ENCODE results near the gene SORBS1.

DNA sequence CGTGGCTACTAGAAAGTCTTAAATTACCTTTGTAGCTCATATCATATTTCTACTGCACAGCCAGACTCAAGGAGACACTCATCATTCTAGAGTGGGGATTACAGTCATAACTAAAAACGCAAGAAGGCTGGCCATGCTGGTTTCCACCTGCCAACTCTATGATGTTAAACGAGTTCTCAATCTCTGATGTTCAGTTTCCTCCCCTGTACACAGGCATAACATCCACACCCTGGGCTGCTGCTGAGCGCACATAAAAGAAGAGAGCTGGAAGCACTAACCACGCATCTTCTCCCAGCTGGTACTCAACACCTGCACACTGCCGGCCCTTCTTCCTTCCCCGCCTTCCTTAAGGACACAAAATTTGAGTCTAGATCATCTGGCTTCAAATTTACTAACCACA is 60.5 kb downstream of the SORBS1 start:
- TF ChIP-seq ZNF124 (CRISPR knock-in tag; IDR thresholded peaks at IDR 0.05) = no peak
- no peak for TF ChIP-seq ELK1 (CRISPR knock-in tag; IDR thresholded peaks at IDR 0.05)
- no peak for TF ChIP-seq EP300 (IDR thresholded peaks at IDR 0.05; ENCODE audit: low read length)
- no peak for TF ChIP-seq EZH2 (IDR thresholded peaks at IDR 0.05; ENCODE audit: borderline replicate concordance, low read depth, low read length)
- TF ChIP-seq CTCF (IDR thresholded peaks at IDR 0.05 in 2 of 3, conservative IDR thresholded peaks at IDR 0.05 in 1 of 3; ENCODE audit: insufficient read depth in 2 of 3, low read depth in 1 of 3, low read length in 3 of 3) = no peak
- TF ChIP-seq ZNF347 (CRISPR knock-in tag; IDR thresholded peaks at IDR 0.05; ENCODE audit: low read depth) = no peak
- TF ChIP-seq POLR2A (conservative IDR thresholded peaks at IDR 0.05) = no peak
- no peak for TF ChIP-seq TOE1 (IDR thresholded peaks at IDR 0.05; ENCODE audit: borderline replicate concordance)
- TF ChIP-seq TOE1 (CRISPR knock-in tag; IDR thresholded peaks at IDR 0.05; ENCODE audit: borderline replicate concordance, low read depth) = no peak
- TF ChIP-seq LARP7 (IDR thresholded peaks at IDR 0.05) = no peak
- no peak for TF ChIP-seq RCOR1 (IDR thresholded peaks at IDR 0.05; ENCODE audit: borderline replicate concordance in 1 of 2, low read depth in 2 of 2, low read length in 2 of 2)
